DOHH2 (cell line): ENCODE measurements around the gene IFT25.

Experiments
- H3F3A ChIP-seq: fragments of 200-600 bp; sonication (generic), shearing (Covaris generic); 2 replicates; pipeline ENCODE4 v1.6.0; 2016; ENCODE audit warnings: antibody characterized with exemption, mild to moderate bottlenecking; ENCODE audit not compliant: control insufficient read depth, insufficient read depth
- H3K27ac ChIP-seq: fragments of 200-600 bp; sonication (generic); 2 replicates; pipeline ENCODE4 v1.5.1; 2014; ENCODE audit warnings: low read depth, mild to moderate bottlenecking, low read length, moderate library complexity
- H3K27me3 ChIP-seq: fragments of 200-600 bp; sonication (generic); 2 replicates; pipeline ENCODE4 v1.6.1; 2014; ENCODE audit warnings: mild to moderate bottlenecking, low read length, mixed read lengths; ENCODE audit not compliant: control insufficient read depth
- H3K36me3 ChIP-seq: fragments of 200-600 bp; sonication (generic); 2 replicates; pipeline ENCODE4 v1.6.1; 2014; ENCODE audit warnings: mild to moderate bottlenecking, low read length, moderate library complexity, mixed read lengths; ENCODE audit not compliant: control insufficient read depth
- H3K4me1 ChIP-seq: fragments of 200-600 bp; sonication (generic); 2 replicates; pipeline ENCODE4 v1.6.1; 2014; ENCODE audit warnings: mild to moderate bottlenecking, low read length, mixed read lengths; ENCODE audit not compliant: control insufficient read depth
- H3K4me2 ChIP-seq: fragments of 200-600 bp; sonication (generic); 2 replicates; pipeline ENCODE4 v1.6.0; 2014; ENCODE audit warnings: mild to moderate bottlenecking, low read length, moderate library complexity
- H3K4me3 ChIP-seq: fragments of 200-600 bp; sonication (generic); 2 replicates; pipeline ENCODE4 v1.5.1; 2014; ENCODE audit warnings: mild to moderate bottlenecking, low read length, mixed read lengths
- H3K79me2 ChIP-seq: fragments of 200-600 bp; sonication (generic); 2 replicates; pipeline ENCODE4 v1.6.1; 2014; ENCODE audit warnings: mild to moderate bottlenecking, low read length, mixed read lengths; ENCODE audit not compliant: control insufficient read depth
- H3K9me2 ChIP-seq: fragments of 200-600 bp; sonication (generic); replicated peaks from 2 replicates; pipeline ENCODE4 v1.6.1; 2014; ENCODE audit warnings: mild to moderate bottlenecking, low read length, mixed read lengths; ENCODE audit not compliant: control insufficient read depth
- H3K9me3 ChIP-seq: fragments of 200-600 bp; sonication (generic); 2 replicates; pipeline ENCODE4 v1.6.1; 2014; ENCODE audit warnings: antibody characterized with exemption, low read length, mixed read lengths; ENCODE audit not compliant: control insufficient read depth, insufficient read depth
- H4K20me1 ChIP-seq: fragments of 200-600 bp; sonication (generic); 2 replicates; pipeline ENCODE4 v1.6.0; 2014; ENCODE audit warnings: low read depth, mild to moderate bottlenecking, antibody characterized with exemption, low read length, moderate library complexity; ENCODE audit not compliant: control insufficient read depth, insufficient read depth
- CTCF ChIP-seq: fragments of 200-600 bp; sonication (generic); IDR thresholded peaks from one replicate; pipeline ENCODE4 v1.5.1; 2014; ENCODE audit warnings: antibody characterized with exemption, mild to moderate bottlenecking, low read depth, low read length; ENCODE audit not compliant: poor library complexity, severe bottlenecking
- EZH2phosphoT487 ChIP-seq: fragments of 200-600 bp; sonication (generic); IDR thresholded peaks from 2 replicates; pipeline ENCODE4 v1.6.1; 2017; ENCODE audit warnings: borderline replicate concordance, mild to moderate bottlenecking, antibody characterized with exemption, low read length, moderate library complexity, mixed read lengths

IFT25 gene

GRCh38 chr1:53893999-53894636, 51.4 kb downstream of the IFT25 start, which contains the start of gene DIO1:
DIO1 (plus strand) TSS chr1:53894187; CDS start chr1:53894211, 24 bp downstream.
- Histone ChIP-seq H3K9me3 (no peaks in the 10 kb centered on the region), H3K27me3 (0 out of 2 replicates have a peak, but pooled peaks cover 2% of the 10 kb centered on the region), H3K36me3 (no peaks in the 10 kb centered on the region), H3K4me1 (peaks cover 15% of the 10 kb centered on the region), H3K79me2 (no peaks in the 10 kb centered on the region), H4K20me1 (no peaks in the 10 kb centered on the region), H3K4me3 (no peak within 1 kb of the TSS), H3K27ac (no peak within 1 kb of the TSS), H3K9me2 (no peaks in the 10 kb centered on the region), H3K4me2 (no peak within 1 kb of the TSS), H3F3A (no peaks in the 10 kb centered on the region)
- TF ChIP-seq EZH2phosphoT487 (no peak), CTCF (no peak)

DNA sequence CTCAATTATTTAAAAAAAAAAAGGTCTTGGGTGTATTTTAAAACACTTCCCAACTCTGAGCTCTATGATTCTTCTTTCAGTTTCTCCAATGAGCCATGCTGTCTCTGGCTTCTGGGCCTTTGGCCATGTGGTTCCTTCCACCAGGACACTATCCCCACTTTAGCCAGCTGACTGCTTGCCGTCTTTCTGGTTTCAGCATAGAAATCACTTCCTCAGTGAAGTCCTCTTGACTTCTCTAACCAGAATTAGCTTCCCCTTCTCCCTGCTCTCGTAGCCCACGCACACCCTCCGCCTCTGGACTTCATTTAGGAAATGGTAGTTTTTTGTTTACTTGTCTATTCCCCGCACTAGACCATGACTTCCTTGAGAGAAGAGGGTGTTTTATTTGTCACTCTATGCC, 52.6 kb downstream of the IFT25 start:
- TF ChIP-seq CTCF (no peak), EZH2phosphoT487 (no peak)

GRCh38 chr1:53891678-53892077, 53.8 kb downstream of the IFT25 start:
- no peak overlapping the region for H3K4me2 ChIP-seq
- H3K27ac ChIP-seq, result no peak overlapping the region
- TF ChIP-seq CTCF (no peak), EZH2phosphoT487 (no peak)

More for the DNA sequence above, 52.6 kb downstream of the IFT25 start:
- Histone ChIP-seq H3K4me2 (no peak overlapping the region), H3K36me3 (no peaks in the 10 kb centered on the region), H3F3A (peaks cover 4% of the 10 kb centered on the region; the same call in 1 of the 2 replicates), H3K27ac (no peak overlapping the region), H3K4me3 (no peak overlapping the region), H3K79me2 (no peaks in the 10 kb centered on the region), H3K9me2 (no peaks in the 10 kb centered on the region), H3K9me3 (no peaks in the 10 kb centered on the region), H3K27me3 (0 out of 2 replicates have a peak, but pooled peaks cover 2% of the 10 kb centered on the region), H4K20me1 (no peaks in the 10 kb centered on the region), H3K4me1 (peaks cover 23% of the 10 kb centered on the region)

More at GRCh38 chr1:53891678-53892077, 53.8 kb downstream of the IFT25 start:
- Histone ChIP-seq H3K79me2 (no peaks in the 10 kb centered on the region), H3K36me3 (no peaks in the 10 kb centered on the region), H3K4me1 (peaks cover 23% of the 10 kb centered on the region), H4K20me1 (no peaks in the 10 kb centered on the region), H3K27me3 (0 out of 2 replicates have a peak, but pooled peaks cover 2% of the 10 kb centered on the region), H3K9me2 (no peaks in the 10 kb centered on the region), H3K4me3 (no peak overlapping the region), H3F3A (peaks cover 4% of the 10 kb centered on the region; the same call in 1 of the 2 replicates), H3K9me3 (no peaks in the 10 kb centered on the region)
